Measurements from ENCODE around the gene SNX10.
"Not testable (repeated sequence)": the region's sequence is repeated elsewhere in the genome, so short reads cannot be mapped to it uniquely, and the experiment has no call there.

SNX10 gene

GRCh38 chr7:26291699-26292538 is at the start of gene SNX10:
Gene SNX10 (plus strand): TSS chr7:26291862. CDS start chr7:26346443, 54,581 bp downstream.
- peak; percentile 15 to 51 for DNase-seq (ENCODE audit: low read depth in 2 of 2, low spot score in 1 of 2)

- DNase-seq (ENCODE audit: low read depth in 2 of 2, low spot score in 1 of 2) = no peak
Observed at GRCh38 chr7:26245150-26245549, 46.5 kb upstream of the SNX10 start.

GRCh38 chr7:26250239-26250638 is 41.4 kb upstream of the SNX10 start:
- DNase-seq (ENCODE audit: low read depth in 2 of 2, low spot score in 1 of 2) = no peak

- DNase-seq (ENCODE audit: low read depth in 2 of 2, low spot score in 1 of 2) = not testable (repeated sequence)
Observed at GRCh38 chr7:26261866-26262265, 29.8 kb upstream of the SNX10 start.

DNA sequence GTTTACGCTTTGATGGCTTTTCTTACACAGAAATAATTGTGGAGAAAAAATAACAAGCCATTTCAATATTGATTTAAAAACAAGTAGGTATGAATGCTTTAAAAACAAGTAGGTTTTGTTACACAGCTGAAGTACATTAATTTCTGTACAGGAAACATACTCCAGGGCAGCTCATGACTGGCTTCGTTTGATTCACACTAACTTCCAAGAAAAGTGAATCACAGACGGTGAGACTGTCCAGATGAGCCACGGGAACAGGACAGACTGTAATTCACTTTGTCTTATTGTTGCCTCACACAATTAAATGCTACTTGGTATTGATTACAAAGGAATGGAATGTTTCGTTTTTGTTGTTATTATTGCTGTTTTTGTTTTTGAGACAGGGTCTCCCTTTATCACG is 26.6 kb upstream of the SNX10 start:
- DNase-seq (ENCODE audit: low read depth in 2 of 2, low spot score in 1 of 2) = no peak

DNA sequence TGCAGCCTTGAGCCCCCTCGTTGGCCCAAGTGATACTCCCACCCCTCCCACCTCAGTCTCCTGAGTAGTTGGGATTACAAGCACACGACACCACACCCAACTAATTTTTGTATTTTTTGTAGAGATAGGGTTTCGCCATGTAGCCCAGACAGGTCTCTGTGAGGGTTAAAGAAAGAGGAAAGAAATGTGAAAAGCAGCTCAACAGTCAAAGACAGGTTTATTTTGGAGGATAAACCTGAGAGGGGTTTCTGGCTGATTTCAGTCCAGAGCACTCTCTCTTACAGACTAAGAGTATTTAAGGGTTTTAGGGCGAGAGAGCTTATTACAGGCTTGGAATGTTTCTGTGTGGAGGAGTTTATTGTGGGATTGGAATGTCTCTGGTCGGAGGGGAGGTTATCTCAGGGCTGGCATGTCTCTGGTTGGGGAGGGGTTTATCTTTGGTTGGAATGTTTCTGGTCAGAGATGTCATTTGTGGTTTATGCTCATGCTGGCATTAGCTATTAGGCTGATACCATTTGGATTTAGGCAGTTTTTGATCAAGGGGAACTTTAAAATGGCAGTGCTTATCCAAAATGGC is 26.1 kb upstream of the SNX10 start:
- no peak for DNase-seq (ENCODE audit: low read depth in 2 of 2, low spot score in 1 of 2)

- no peak for DNase-seq (ENCODE audit: low read depth in 2 of 2, low spot score in 1 of 2)
Observed at GRCh38 chr7:26267601-26268166, 24.0 kb upstream of the SNX10 start.

DNA sequence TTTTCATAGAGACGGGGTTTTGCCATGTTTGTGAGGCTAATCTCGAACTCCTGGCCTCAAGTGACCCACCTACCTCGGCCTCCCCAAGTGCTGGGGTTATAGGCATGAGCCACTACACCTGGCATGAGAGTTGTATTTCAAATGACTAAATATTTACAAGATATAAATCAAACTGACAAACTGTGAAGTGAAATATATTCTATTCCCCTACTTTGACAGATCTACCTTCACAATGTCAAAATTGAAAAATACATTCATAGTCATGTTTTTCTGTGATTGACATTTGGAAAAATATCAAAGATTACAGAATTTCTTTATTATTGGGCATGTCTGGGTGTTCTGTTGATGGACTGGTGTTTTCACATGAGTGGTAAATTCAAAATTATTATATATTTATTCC is 16.4 kb upstream of the SNX10 start:
- no peak for DNase-seq (ENCODE audit: low read depth in 2 of 2, low spot score in 1 of 2)

DNA sequence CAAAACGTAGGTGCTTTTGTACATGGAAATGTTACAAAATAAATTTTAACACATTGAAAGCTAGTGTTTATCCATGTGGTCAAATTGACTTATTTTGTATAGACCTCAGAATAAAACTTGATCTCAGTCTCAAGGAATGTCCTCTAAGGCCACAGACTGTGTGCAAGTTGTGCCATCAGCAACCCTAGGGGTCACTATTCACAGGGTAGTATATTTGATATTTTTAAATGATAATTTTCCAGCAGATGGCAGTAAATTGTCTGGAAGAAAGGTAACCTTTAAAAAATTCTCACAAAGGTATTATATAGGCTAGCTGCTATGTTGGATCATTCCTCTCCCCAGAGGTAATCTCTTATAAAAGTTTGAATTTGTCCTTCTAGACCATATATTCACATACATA is 12.9 kb upstream of the SNX10 start:
- no peak for DNase-seq (ENCODE audit: low read depth in 2 of 2, low spot score in 1 of 2)

DNA sequence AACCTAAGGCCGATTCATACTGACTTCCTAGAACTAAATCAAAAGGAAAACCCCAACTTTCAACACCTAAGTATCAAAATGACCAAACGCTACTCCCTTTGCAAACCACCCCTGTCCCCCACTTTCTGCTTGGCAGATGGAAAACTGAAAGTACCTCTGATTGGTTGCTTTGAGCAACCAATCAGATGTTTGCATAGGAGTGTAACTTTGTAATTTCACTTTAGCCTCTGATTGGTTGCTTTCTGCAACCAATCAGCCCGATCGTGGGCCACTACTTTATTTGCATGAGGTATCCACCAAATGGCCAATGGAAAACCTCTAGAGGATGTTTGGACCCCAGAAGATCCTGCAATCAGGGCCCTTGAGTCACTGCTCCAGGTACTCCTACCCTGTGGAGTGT is 12.3 kb upstream of the SNX10 start:
- DNase-seq (ENCODE audit: low read depth in 2 of 2, low spot score in 1 of 2) = no peak

DNA sequence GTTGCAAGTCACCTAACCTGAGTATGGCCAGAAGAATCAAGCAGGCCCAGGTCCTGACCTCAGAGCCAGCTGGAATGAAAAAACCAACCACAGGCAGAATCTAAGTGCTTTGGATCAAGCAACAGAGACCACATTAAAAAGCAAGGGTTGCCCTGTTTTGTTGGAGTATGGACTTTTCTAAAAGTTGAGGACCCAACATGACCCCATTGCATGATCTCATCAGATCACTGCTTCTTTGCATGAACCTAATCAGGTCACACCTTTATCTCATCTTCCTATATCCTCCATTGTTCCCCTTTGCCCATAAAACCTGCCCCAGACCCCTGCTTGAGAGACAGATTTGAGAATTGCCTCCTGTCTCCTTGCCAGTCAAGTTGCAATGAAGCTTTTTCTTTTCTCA is 11.6 kb upstream of the SNX10 start:
- no peak for DNase-seq (ENCODE audit: low read depth in 2 of 2, low spot score in 1 of 2)

GRCh38 chr7:26280723-26281122 is 10.9 kb upstream of the SNX10 start:
- no peak for DNase-seq (ENCODE audit: low read depth in 2 of 2, low spot score in 1 of 2)

DNA sequence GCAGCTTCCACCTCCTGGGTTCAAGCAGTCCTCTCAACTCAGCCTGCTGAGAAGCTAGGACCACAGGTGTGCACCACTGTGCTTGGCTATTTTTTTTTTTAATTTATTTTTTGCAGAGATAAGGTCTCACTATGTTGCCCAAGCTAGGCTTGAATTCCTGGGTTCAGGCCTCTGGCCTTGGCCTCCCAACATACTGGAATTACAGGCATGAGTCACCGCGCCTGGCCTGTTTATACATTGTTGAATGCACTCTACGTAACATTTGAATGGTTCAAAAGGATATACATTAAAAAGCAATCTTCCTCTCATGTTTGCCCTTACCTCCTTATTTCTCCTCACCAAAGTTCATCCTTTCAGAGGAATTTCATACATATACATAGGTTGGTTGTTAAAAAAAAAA is 7.2 kb upstream of the SNX10 start:
- DNase-seq (ENCODE audit: low read depth in 2 of 2, low spot score in 1 of 2) = no peak

- DNase-seq (ENCODE audit: low read depth in 2 of 2, low spot score in 1 of 2) = no peak
Observed at GRCh38 chr7:26284995-26285632, 6.5 kb upstream of the SNX10 start.

DNA sequence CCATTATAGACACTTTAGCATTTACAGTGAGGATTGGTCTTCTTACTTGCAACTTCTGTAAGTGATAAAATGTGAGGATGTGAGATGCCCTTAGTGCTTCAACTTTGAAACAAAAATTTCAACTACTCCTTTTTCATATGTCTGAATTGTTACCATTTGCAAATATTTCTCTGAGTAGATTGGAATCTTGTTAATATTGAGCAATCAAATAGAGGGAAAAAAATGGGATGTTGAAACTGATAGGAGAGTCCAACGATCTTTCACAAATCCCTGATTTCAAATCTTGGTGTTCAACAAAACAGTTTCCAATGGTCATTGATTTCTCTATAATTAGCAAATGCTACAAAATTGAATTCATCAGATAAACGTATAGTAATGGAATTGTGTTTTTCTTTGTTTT is 5.5 kb upstream of the SNX10 start:
- no peak for DNase-seq (ENCODE audit: low read depth in 2 of 2, low spot score in 1 of 2)

GRCh38 chr7:26288126-26288525 is 3.5 kb upstream of the SNX10 start:
- DNase-seq (ENCODE audit: low read depth in 2 of 2, low spot score in 1 of 2) = not testable (repeated sequence)

DNA sequence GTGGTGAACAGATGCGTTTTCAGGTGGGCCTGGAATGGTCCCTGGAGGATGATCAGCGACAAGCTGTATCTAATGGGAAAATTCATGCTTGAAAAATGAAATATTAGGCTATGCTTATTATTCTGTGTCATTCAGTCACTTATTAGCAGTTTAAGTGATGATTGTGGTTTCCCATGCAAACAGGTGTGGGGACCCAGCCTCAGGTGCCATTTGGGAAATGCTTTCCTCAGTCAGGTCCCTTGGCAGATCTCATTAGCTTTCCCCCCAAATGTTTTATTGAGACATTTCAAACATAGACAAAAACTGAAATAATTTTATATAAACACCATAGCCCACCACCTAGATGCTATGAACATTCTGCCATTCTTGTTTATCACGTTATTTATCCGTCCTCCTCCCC is 411 bp upstream of the SNX10 start:
- no peak for DNase-seq (ENCODE audit: low read depth in 2 of 2, low spot score in 1 of 2)

GRCh38 chr7:26292768-26293560 is 1.3 kb downstream of the SNX10 start:
- no peak for DNase-seq (ENCODE audit: low read depth in 2 of 2, low spot score in 1 of 2)

DNA sequence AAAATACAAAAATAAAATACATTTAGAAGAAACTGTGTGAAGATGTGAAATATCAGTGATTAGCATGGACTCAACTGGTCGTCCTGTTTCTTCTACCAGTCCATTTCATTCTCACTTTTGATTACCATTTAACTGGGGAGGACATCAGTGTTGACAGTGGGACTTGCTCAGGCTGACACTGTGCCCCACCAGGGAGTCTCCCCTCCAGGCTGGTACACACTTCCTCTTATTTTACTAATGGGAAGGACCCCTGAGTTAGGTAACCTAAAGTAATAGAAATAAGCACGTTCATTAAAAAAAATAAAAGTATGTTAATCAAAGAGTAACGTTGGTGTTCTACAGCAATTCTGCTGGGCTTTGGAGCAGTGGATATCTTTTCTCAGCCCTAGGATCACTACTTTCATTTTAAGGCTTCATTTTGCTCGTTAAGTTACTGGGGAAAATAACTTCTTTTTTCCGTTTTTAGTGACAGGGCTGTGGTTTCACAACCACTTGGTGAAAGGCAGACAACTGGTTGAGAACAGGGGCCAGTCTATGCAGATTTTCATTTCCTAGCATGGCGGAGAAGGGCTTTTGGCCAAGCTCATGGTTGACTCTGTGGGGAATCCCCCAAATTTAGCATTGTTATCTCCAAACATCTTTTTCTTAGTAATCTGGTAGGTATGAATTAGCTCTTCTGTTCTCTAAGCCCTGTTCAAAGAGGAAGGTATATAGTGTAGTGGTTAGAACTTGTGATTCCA is 2.1 kb downstream of the SNX10 start:
- DNase-seq (ENCODE audit: low read depth in 2 of 2, low spot score in 1 of 2) = peak; percentile 27 to 43

DNA sequence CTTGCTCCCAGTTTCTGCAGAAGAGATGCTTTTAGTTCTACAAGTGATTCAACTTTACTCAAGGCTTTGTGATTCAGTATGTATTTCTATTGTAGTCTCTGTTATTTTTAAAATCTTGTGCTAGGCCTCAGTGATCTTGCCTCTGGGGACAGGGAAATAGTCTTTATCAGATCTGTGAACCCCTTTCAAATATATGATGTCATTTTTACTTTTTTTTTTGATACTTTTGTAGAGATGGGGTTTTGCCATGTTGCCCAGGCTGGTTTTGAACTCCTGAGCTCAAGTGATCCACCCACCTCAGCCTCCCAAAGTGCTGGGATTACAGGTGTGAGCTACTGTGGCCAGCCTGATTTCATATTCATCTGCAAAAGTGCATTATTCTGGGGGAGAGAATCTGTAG is 3.4 kb downstream of the SNX10 start:
- DNase-seq (ENCODE audit: low read depth in 2 of 2, low spot score in 1 of 2) = no peak

- no peak for DNase-seq (ENCODE audit: low read depth in 2 of 2, low spot score in 1 of 2)
Observed at GRCh38 chr7:26295586-26295985, 3.9 kb downstream of the SNX10 start.
